ENCODE results near the gene FAM153A. TPM values are rescaled to one million over a fixed set of nuclear protein-coding genes. Genes with fewer than 3 reads are reported as not detected.
"Not testable (repeated sequence)": the region's sequence is repeated elsewhere in the genome, so short reads cannot be mapped to it uniquely, and the experiment has no call there.

Gene FAM153A
- total RNA-seq (100 to 1,000 TPM in 3 of 5 experiments, 10 to 100 TPM in 2; 27.9 to 166 (median 125) TPM), polyA plus RNA-seq (1 to 10 TPM; 1.2 to 4.0 TPM), total RNA-seq (32.7 reads per million, percentile 62 among the genes with 10 or more reads in this experiment)

- not testable (repeated sequence) for H3K9me3 ChIP-seq (ENCODE audit: control insufficient read depth in 2 of 3, low read length in 3 of 3)
- peak in 4 of 9 donors; percentile 8 to 40 (median 22) for DNase-seq
Observed at GRCh38 chr5:177782792-177783633, at the start of gene FAM153A. TSS of gene FAM153A (minus strand) at chr5:177782899.

GRCh38 chr5:177832287-177832686, 49.6 kb upstream of the FAM153A start:
- peak overlapping the region in 1 of 9 donors; percentile 20 for H3K27ac Mint-ChIP-seq
- ATAC-seq; CTCF ChIA-PET; H3K9me3 ChIP-seq (ENCODE audit: control insufficient read depth in 2 of 3, low read length in 3 of 3); H3K9me3 Mint-ChIP-seq; H3K36me3 ChIP-seq (ENCODE audit: control insufficient read depth in 2 of 3, insufficient read depth in 3 of 3, low read length in 3 of 3); H3K4me3 Mint-ChIP-seq; H3K4me3 ChIP-seq (ENCODE audit: low read length); H3K27me3 ChIP-seq (ENCODE audit: control insufficient read depth in 2 of 2, insufficient read depth in 2 of 2, low read length in 2 of 2); POLR2A ChIA-PET; intact Hi-C loops (cut with micrococcal nuclease); H3K27me3 Mint-ChIP-seq; H3K4me1 ChIP-seq (ENCODE audit: control insufficient read depth in 2 of 2, insufficient read depth in 2 of 2, low read length in 2 of 2); H3K27ac ChIP-seq (ENCODE audit: low read depth, low read length); DNase-seq: not testable (repeated sequence)
- H3K4me1 Mint-ChIP-seq, result peaks cover 5 to 14% (median 8%) of the 10 kb centered on the region in 7 donors
- H3K36me3 Mint-ChIP-seq, result peaks cover 0 to 14% (median 6%) of the 10 kb centered on the region in 5 donors

More at GRCh38 chr5:177782792-177783633, at the start of gene FAM153A:
- peak within 1 kb of the TSS in 4 of 10 donors; percentile 35 to 71 (median 54) for H3K4me3 Mint-ChIP-seq
- H3K36me3 ChIP-seq (ENCODE audit: control insufficient read depth in 2 of 3, insufficient read depth in 3 of 3, low read length in 3 of 3); H3K4me1 Mint-ChIP-seq; H3K4me1 ChIP-seq (ENCODE audit: control insufficient read depth in 2 of 2, insufficient read depth in 2 of 2, low read length in 2 of 2); H3K36me3 Mint-ChIP-seq; H3K27ac Mint-ChIP-seq; POLR2A ChIA-PET; CTCF ChIA-PET; H3K27me3 Mint-ChIP-seq; H3K27ac ChIP-seq (ENCODE audit: low read depth, low read length); H3K9me3 Mint-ChIP-seq; H3K4me3 ChIP-seq (ENCODE audit: low read length); H3K27me3 ChIP-seq (ENCODE audit: control insufficient read depth in 2 of 2, insufficient read depth in 2 of 2, low read length in 2 of 2); intact Hi-C loops (cut with micrococcal nuclease): not testable (repeated sequence)
- ATAC-seq, result peak; percentile 98

DNA sequence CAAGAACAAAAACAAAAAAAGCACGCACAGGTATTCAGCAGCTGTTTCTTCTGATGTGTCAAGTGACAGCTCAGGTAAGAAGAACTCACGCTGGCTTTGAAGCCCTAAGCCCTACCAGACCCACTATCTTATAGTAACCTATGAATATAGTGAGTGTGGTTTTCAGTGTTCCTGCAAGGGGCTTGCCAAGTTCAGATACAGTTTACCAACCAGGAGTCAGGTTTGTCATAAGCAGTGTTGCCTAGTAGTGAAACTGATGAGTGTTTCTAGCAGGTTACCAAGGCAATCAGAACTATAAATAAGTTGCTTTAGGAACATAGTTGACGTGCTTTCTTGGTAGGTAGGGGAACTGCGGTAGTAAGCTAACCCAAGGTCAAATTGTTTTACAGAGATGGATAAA, 43.4 kb upstream of the FAM153A start:
- ATAC-seq (peak; percentile 98), DNase-seq (peak in 6 of 9 donors; percentile 70 to 83 (median 74))
- H3K27me3 Mint-ChIP-seq; H3K27ac ChIP-seq (ENCODE audit: low read depth, low read length); H3K4me3 ChIP-seq (ENCODE audit: low read length); H3K27me3 ChIP-seq (ENCODE audit: control insufficient read depth in 2 of 2, insufficient read depth in 2 of 2, low read length in 2 of 2); H3K4me1 Mint-ChIP-seq; intact Hi-C loops (cut with micrococcal nuclease); CTCF ChIA-PET; H3K27ac Mint-ChIP-seq; H3K4me3 Mint-ChIP-seq; H3K9me3 Mint-ChIP-seq; POLR2A ChIA-PET; H3K4me1 ChIP-seq (ENCODE audit: control insufficient read depth in 2 of 2, insufficient read depth in 2 of 2, low read length in 2 of 2); H3K36me3 Mint-ChIP-seq; H3K36me3 ChIP-seq (ENCODE audit: control insufficient read depth in 2 of 3, insufficient read depth in 3 of 3, low read length in 3 of 3); H3K9me3 ChIP-seq (ENCODE audit: control insufficient read depth in 2 of 3, low read length in 3 of 3): not testable (repeated sequence)

DNA sequence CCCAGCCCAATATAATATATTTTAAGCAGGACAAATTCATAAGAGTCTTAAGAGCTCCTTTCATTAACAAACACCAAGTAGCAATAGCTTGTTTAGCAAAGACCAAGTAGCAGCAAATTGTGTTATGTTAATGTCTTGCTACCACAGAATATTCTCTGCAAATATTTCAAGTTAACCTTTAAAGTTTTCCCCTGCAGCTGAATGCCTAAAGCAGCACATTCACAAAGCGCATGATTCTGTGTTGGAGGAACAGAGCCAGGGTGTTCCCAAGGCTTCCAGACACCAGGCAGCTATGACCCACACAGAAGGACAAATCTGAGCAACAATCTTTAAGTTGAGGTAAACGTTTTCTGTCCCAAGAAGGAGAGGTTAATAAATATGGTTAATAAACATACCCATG, 42.1 kb upstream of the FAM153A start:
- H3K27me3 Mint-ChIP-seq; H3K27ac ChIP-seq (ENCODE audit: low read depth, low read length); H3K4me3 Mint-ChIP-seq; H3K4me3 ChIP-seq (ENCODE audit: low read length); H3K36me3 Mint-ChIP-seq; CTCF ChIA-PET; POLR2A ChIA-PET; H3K9me3 ChIP-seq (ENCODE audit: control insufficient read depth in 2 of 3, low read length in 3 of 3); H3K4me1 ChIP-seq (ENCODE audit: control insufficient read depth in 2 of 2, insufficient read depth in 2 of 2, low read length in 2 of 2); ATAC-seq; H3K27me3 ChIP-seq (ENCODE audit: control insufficient read depth in 2 of 2, insufficient read depth in 2 of 2, low read length in 2 of 2); H3K27ac Mint-ChIP-seq; H3K36me3 ChIP-seq (ENCODE audit: control insufficient read depth in 2 of 3, insufficient read depth in 3 of 3, low read length in 3 of 3); DNase-seq; H3K9me3 Mint-ChIP-seq; H3K4me1 Mint-ChIP-seq; intact Hi-C loops (cut with micrococcal nuclease): not testable (repeated sequence)

GRCh38 chr5:177822489-177822888, 39.8 kb upstream of the FAM153A start:
- POLR2A ChIA-PET; H3K4me1 Mint-ChIP-seq; DNase-seq; H3K9me3 Mint-ChIP-seq; CTCF ChIA-PET; H3K4me3 Mint-ChIP-seq; H3K4me1 ChIP-seq (ENCODE audit: control insufficient read depth in 2 of 2, insufficient read depth in 2 of 2, low read length in 2 of 2); H3K27me3 ChIP-seq (ENCODE audit: control insufficient read depth in 2 of 2, insufficient read depth in 2 of 2, low read length in 2 of 2); H3K36me3 ChIP-seq (ENCODE audit: control insufficient read depth in 2 of 3, insufficient read depth in 3 of 3, low read length in 3 of 3); H3K27ac Mint-ChIP-seq; intact Hi-C loops (cut with micrococcal nuclease); H3K27me3 Mint-ChIP-seq; ATAC-seq; H3K27ac ChIP-seq (ENCODE audit: low read depth, low read length); H3K9me3 ChIP-seq (ENCODE audit: control insufficient read depth in 2 of 3, low read length in 3 of 3); H3K4me3 ChIP-seq (ENCODE audit: low read length); H3K36me3 Mint-ChIP-seq: not testable (repeated sequence)

GRCh38 chr5:177819664-177820063, 37.0 kb upstream of the FAM153A start:
- POLR2A ChIA-PET; H3K27me3 Mint-ChIP-seq; CTCF ChIA-PET; H3K36me3 ChIP-seq (ENCODE audit: control insufficient read depth in 2 of 3, insufficient read depth in 3 of 3, low read length in 3 of 3); H3K4me3 Mint-ChIP-seq; H3K36me3 Mint-ChIP-seq; DNase-seq; intact Hi-C loops (cut with micrococcal nuclease); H3K4me1 ChIP-seq (ENCODE audit: control insufficient read depth in 2 of 2, insufficient read depth in 2 of 2, low read length in 2 of 2); H3K9me3 Mint-ChIP-seq; H3K9me3 ChIP-seq (ENCODE audit: control insufficient read depth in 2 of 3, low read length in 3 of 3); H3K4me3 ChIP-seq (ENCODE audit: low read length); H3K4me1 Mint-ChIP-seq; H3K27ac Mint-ChIP-seq; H3K27ac ChIP-seq (ENCODE audit: low read depth, low read length); H3K27me3 ChIP-seq (ENCODE audit: control insufficient read depth in 2 of 2, insufficient read depth in 2 of 2, low read length in 2 of 2); ATAC-seq: not testable (repeated sequence)

- H3K9me3 ChIP-seq (ENCODE audit: control insufficient read depth in 2 of 3, low read length in 3 of 3); H3K27ac Mint-ChIP-seq; H3K27ac ChIP-seq (ENCODE audit: low read depth, low read length); intact Hi-C loops (cut with micrococcal nuclease); H3K27me3 Mint-ChIP-seq; H3K4me3 ChIP-seq (ENCODE audit: low read length); H3K4me1 ChIP-seq (ENCODE audit: control insufficient read depth in 2 of 2, insufficient read depth in 2 of 2, low read length in 2 of 2); POLR2A ChIA-PET; H3K9me3 Mint-ChIP-seq; CTCF ChIA-PET; H3K36me3 Mint-ChIP-seq; H3K36me3 ChIP-seq (ENCODE audit: control insufficient read depth in 2 of 3, insufficient read depth in 3 of 3, low read length in 3 of 3); H3K4me1 Mint-ChIP-seq; H3K27me3 ChIP-seq (ENCODE audit: control insufficient read depth in 2 of 2, insufficient read depth in 2 of 2, low read length in 2 of 2); H3K4me3 Mint-ChIP-seq: not testable (repeated sequence)
- ATAC-seq (peak; percentile 75), DNase-seq (peak in 1 of 9 donors; percentile 8)
Observed at GRCh38 chr5:177812814-177813425, 30.2 kb upstream of the FAM153A start.

Measured in naive thymus-derived CD4-positive, alpha-beta T cell (primary cell).